AG04450 (cell line): ENCODE measurements around the gene SPATS2L. TPM values are rescaled to one million over a fixed set of nuclear protein-coding genes. Genes with fewer than 3 reads are reported as not detected.
A peak's percentile ranks its signal among the peaks of the same experiment; 100 is the strongest.

ENCODE experiments used
- CTCF ChIA-PET: fragments of 300-600, 350-600 bp; formaldehyde crosslinking; extraction: SDS; loops from one replicate; lab custom pipeline; 2022; ENCODE audit warnings: antibody characterized with exemption, inconsistent platforms; lab: Charles Lee
- POLR2A ChIA-PET: fragments of 350-600 bp; formaldehyde crosslinking; extraction: SDS; loops from one replicate; lab custom pipeline; 2021; ENCODE audit warnings: antibody characterized with exemption, inconsistent platforms; lab: Yijun Ruan, JAX
- DNase-seq: peaks from one replicate; pipeline ENCODE4 v3.0.0-alpha.2; 2011; ENCODE audit warnings: low read depth, low spot score
- H3K27ac ChIP-seq: one replicate; pipeline ENCODE4 v1.5.1; 2012; ENCODE audit warnings: low read depth, low read length, control low read depth
- H3K27me3 ChIP-seq: one replicate; pipeline ENCODE4 v1.6.0; 2012; ENCODE audit warnings: low read length; ENCODE audit not compliant: control insufficient read depth, insufficient read depth
- H3K4me3 ChIP-seq: 2 replicates; pipeline ENCODE4 v1.5.1; 2011; ENCODE audit warnings: mild to moderate bottlenecking, low read depth, low read length, control low read depth
- H3K9me3 ChIP-seq: 2 replicates; pipeline ENCODE4 v1.5.1; 2012; ENCODE audit warnings: low read length; ENCODE audit not compliant: control insufficient read depth, insufficient read depth
- CTCF ChIP-seq: IDR thresholded peaks from 2 replicates; pipeline ENCODE4 v1.5.1; 2011; ENCODE audit warnings: low read depth, low read length, control low read depth, inconsistent platforms
- polyA plus RNA-seq: library from polyadenylated mRNA; depleted of rRNA; stranded (reverse); fragments of >200 nt; gene quantifications from 2 replicates; pipeline ENCODE4 v1.2.3, GENCODE V29; 2011

SPATS2L gene
- polyA plus RNA-seq, 1 experiment = 361 TPM

GRCh38 chr2:200393191-200393590 lies 86.7 kb downstream of the SPATS2L start:
- no peak for DNase-seq

GRCh38 chr2:200394045-200394444 lies 87.6 kb downstream of the SPATS2L start:
- Histone ChIP-seq H3K27ac (no peak overlapping the region), H3K9me3 (no peaks in the 10 kb centered on the region), H3K27me3 (no peaks in the 10 kb centered on the region), H3K4me3 (no peak overlapping the region)
- ChIA-PET CTCF (interaction anchor here (1.0 kb wide), 1 partner anchor 414 kb away, joined by 3 read pairs; no protein-coding TSS in a partner anchor), POLR2A (no interaction called here)
- no peak for TF ChIP-seq CTCF
- DNase-seq = no peak

More at GRCh38 chr2:200393191-200393590, 86.7 kb downstream of the SPATS2L start:
- Histone ChIP-seq H3K9me3 (no peaks in the 10 kb centered on the region), H3K27me3 (no peaks in the 10 kb centered on the region), H3K4me3 (no peak overlapping the region), H3K27ac (no peak overlapping the region)
- TF ChIP-seq CTCF = no peak
- POLR2A ChIA-PET = no interaction called here
- CTCF ChIA-PET = interaction anchor here (0.5 to 1.0 kb wide), 2 partner anchors 312 to 413 kb away, joined by 3 read pairs; no protein-coding TSS in a partner anchor

- Histone ChIP-seq H3K4me3 (no peak overlapping the region), H3K27ac (no peak overlapping the region), H3K27me3 (no peaks in the 10 kb centered on the region), H3K9me3 (no peaks in the 10 kb centered on the region)
- ChIA-PET POLR2A (no interaction called here), CTCF (interaction anchor here (1.3 kb wide), 1 partner anchor 10 kb away, joined by 3 read pairs; no protein-coding TSS in a partner anchor)
- no peak for TF ChIP-seq CTCF
- DNase-seq = no peak
Observed at GRCh38 chr2:200396781-200397242, 90.3 kb downstream of the SPATS2L start.

- peak; percentile 16; the same call in 1 of the 2 replicates for TF ChIP-seq CTCF
- H3K27ac ChIP-seq = no peak overlapping the region
- CTCF ChIA-PET = interaction anchor here (0.6 to 1.3 kb wide), 2 partner anchors 11 to 18 kb away, joined by 3 read pairs; no protein-coding TSS in a partner anchor
- POLR2A ChIA-PET = interaction anchor here (1.2 to 1.3 kb wide), 2 partner anchors 9 to 10 kb away, joined by 3 read pairs; no protein-coding TSS in a partner anchor
- no peak for DNase-seq
- H3K27me3 ChIP-seq = no peaks in the 10 kb centered on the region
- no peaks in the 10 kb centered on the region for H3K9me3 ChIP-seq
- H3K4me3 ChIP-seq = no peak overlapping the region
Observed at GRCh38 chr2:200397785-200398184, 91.3 kb downstream of the SPATS2L start.

- no peak for DNase-seq
- ChIA-PET CTCF (no interaction called here), POLR2A (no interaction called here)
- TF ChIP-seq CTCF = no peak
- H3K9me3 ChIP-seq = no peaks in the 10 kb centered on the region
- H3K4me3 ChIP-seq = no peak overlapping the region
- no peak overlapping the region for H3K27ac ChIP-seq
- no peaks in the 10 kb centered on the region for H3K27me3 ChIP-seq
Observed at GRCh38 chr2:200399046-200399445, 92.6 kb downstream of the SPATS2L start.
